22Rv1 (cell line): ENCODE results near the gene SDK1.

ENCODE experiments used
- CTCF ChIP-seq: fragments of 450-650 bp; IDR thresholded peaks from 2 replicates; pipeline ENCODE4 v1.5.1; 2017; ENCODE audit warnings: mild to moderate bottlenecking
- ZFX ChIP-seq: fragments of 450-650 bp; IDR thresholded peaks from 2 replicates; pipeline ENCODE4 v1.6.1; 2017; ENCODE audit warnings: antibody characterized with exemption, borderline replicate concordance

GRCh38 chr7:3591944-3592343 is 290.9 kb downstream of the SDK1 start:
- TF ChIP-seq CTCF = no peak
- no peak for TF ChIP-seq ZFX
